Measurements from ENCODE around the gene ARHGEF25. TPM values are rescaled to one million over a fixed set of nuclear protein-coding genes. Genes with fewer than 3 reads are reported as not detected.

Gene ARHGEF25
- total and polyA plus RNA-seq, 2 of the 13 experiments (the other 11 are each of a cell fraction or from before 2014, with no cell fraction given) = 11.5 to 12.5 TPM

DNA sequence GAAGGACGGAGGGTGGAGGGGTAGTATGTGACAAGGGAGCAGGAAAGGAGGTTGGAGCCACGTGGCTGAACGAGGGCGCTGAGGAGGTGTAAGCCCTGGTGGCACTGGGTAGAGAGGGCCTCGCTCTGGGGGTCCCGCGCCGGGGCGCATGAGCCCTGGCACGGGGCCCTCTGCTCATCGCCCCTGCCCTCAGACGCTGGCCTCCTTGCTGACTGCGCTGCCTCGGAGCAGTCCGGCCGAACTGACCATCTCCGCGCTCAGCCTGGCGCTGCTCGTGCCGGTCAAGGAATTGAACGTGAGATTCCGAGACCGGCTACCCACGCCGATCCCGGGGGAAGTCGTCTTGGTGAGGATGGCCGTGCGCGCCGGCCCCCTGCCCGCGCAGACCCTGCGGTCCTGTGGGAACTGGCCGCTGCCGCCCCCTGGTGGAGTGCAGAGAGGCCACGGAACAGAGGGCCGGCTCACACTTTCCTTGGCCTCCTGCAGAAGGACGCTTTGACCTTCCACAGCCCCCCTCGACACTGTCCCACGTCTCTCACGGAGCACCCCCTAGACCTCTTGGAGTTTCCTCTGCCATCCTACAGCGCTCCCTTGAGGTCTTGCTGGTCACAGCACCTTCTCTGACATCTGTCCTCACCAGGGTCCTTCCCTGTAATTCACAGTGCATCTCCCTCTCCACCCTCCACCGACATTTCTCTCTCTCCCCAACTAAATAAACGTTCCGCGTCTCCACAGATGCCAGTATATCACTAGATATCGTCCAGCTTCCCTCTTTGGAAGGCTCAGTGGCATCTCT, 10.5 kb downstream of the ARHGEF25 start (continued):
- TF ChIP-seq, protein P1, sequence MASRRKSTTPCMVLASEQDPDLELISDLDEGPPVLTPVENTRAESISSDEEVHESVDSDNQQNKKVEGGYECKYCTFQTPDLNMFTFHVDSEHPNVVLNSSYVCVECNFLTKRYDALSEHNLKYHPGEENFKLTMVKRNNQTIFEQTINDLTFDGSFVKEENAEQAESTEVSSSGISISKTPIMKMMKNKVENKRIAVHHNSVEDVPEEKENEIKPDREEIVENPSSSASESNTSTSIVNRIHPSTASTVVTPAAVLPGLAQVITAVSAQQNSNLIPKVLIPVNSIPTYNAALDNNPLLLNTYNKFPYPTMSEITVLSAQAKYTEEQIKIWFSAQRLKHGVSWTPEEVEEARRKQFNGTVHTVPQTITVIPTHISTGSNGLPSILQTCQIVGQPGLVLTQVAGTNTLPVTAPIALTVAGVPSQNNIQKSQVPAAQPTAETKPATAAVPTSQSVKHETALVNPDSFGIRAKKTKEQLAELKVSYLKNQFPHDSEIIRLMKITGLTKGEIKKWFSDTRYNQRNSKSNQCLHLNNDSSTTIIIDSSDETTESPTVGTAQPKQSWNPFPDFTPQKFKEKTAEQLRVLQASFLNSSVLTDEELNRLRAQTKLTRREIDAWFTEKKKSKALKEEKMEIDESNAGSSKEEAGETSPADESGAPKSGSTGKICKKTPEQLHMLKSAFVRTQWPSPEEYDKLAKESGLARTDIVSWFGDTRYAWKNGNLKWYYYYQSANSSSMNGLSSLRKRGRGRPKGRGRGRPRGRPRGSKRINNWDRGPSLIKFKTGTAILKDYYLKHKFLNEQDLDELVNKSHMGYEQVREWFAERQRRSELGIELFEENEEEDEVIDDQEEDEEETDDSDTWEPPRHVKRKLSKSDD (CRISPR knock-in tag; IDR thresholded peaks at IDR 0.05; ENCODE audit: low read depth) = no peak; the same call in 1 of the 2 replicates
- TF ChIP-seq KDM6A (CRISPR knock-in tag; IDR thresholded peaks at IDR 0.05; ENCODE audit: low read depth) (no peak), RCOR2 (CRISPR knock-in tag; IDR thresholded peaks at IDR 0.05) (no peak), ZNF790 (CRISPR knock-in tag; IDR thresholded peaks at IDR 0.05; ENCODE audit: borderline replicate concordance) (0 out of 2 replicates have a peak, but pooled peaks have one; percentile 44), GTF2F1 (IDR thresholded peaks at IDR 0.05; ENCODE audit: low read length) (no peak), ZNF597 (CRISPR knock-in tag; IDR thresholded peaks at IDR 0.05) (no peak), RARA (CRISPR knock-in tag; IDR thresholded peaks at IDR 0.05) (no peak), ZNF800 (CRISPR knock-in tag; IDR thresholded peaks at IDR 0.05) (peak; percentile 88), ZNF468 (CRISPR knock-in tag; IDR thresholded peaks at IDR 0.05) (0 out of 2 replicates have a peak, but pooled peaks have one; percentile 34), ZNF629 (CRISPR knock-in tag; conservative IDR thresholded peaks at IDR 0.05) (no peak), IRF2 (CRISPR knock-in tag; IDR thresholded peaks at IDR 0.05) (no peak), ZNF788 (CRISPR knock-in tag; IDR thresholded peaks at IDR 0.05; ENCODE audit: borderline replicate concordance) (no peak), ZNF484 (CRISPR knock-in tag; IDR thresholded peaks at IDR 0.05; ENCODE audit: borderline replicate concordance, low read depth) (no peak), POLR2AphosphoS5 (IDR thresholded peaks at IDR 0.05; ENCODE audit: low read depth, low read length) (no peak), ZNF382 (CRISPR knock-in tag; IDR thresholded peaks at IDR 0.05; ENCODE audit: borderline replicate concordance) (no peak), ZNF383 (CRISPR knock-in tag; IDR thresholded peaks at IDR 0.05; ENCODE audit: borderline replicate concordance) (no peak), STAG1 (CRISPR knock-in tag; IDR thresholded peaks at IDR 0.05) (peak; percentile 90), MED1 (CRISPR knock-in tag; IDR thresholded peaks at IDR 0.05) (peak; percentile 30; the same call in 1 of the 2 replicates), ZNF460 (CRISPR knock-in tag; IDR thresholded peaks at IDR 0.05; ENCODE audit: borderline replicate concordance) (no peak), ZSCAN25 (CRISPR knock-in tag; IDR thresholded peaks at IDR 0.05) (no peak), ZNF614 (CRISPR knock-in tag; IDR thresholded peaks at IDR 0.05; ENCODE audit: borderline replicate concordance) (peak; percentile 49; the same call in 1 of the 2 replicates)
- TF ChIP-seq, protein P2, sequence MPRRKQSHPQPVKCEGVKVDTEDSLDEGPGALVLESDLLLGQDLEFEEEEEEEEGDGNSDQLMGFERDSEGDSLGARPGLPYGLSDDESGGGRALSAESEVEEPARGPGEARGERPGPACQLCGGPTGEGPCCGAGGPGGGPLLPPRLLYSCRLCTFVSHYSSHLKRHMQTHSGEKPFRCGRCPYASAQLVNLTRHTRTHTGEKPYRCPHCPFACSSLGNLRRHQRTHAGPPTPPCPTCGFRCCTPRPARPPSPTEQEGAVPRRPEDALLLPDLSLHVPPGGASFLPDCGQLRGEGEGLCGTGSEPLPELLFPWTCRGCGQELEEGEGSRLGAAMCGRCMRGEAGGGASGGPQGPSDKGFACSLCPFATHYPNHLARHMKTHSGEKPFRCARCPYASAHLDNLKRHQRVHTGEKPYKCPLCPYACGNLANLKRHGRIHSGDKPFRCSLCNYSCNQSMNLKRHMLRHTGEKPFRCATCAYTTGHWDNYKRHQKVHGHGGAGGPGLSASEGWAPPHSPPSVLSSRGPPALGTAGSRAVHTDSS (CRISPR knock-in tag; conservative IDR thresholded peaks at IDR 0.05) = no peak
